Brain microvascular endothelial cell (primary cell): ENCODE results near the gene DSTN.

Experiments used
- DNase-seq: peaks from one replicate; pipeline ENCODE4 v3.0.0-alpha.2; 2020
- H3K27ac ChIP-seq: fragments of 250-450 bp; sonication (Bioruptor Pico); 2 replicates; pipeline ENCODE4 v1.5.1; 2020; ENCODE audit warnings: mild to moderate bottlenecking, moderate library complexity
- H3K27me3 ChIP-seq: fragments of 250-450 bp; sonication (Bioruptor Pico); replicated peaks from 2 replicates; pipeline ENCODE4 v1.5.1; 2020; ENCODE audit warnings: mild to moderate bottlenecking
- H3K36me3 ChIP-seq: fragments of 250-450 bp; sonication (Bioruptor Pico); replicated peaks from 2 replicates; pipeline ENCODE4 v1.5.1; 2020; ENCODE audit warnings: mild to moderate bottlenecking
- H3K4me3 ChIP-seq: 2 replicates; pipeline ENCODE4 v1.5.1; 2011; ENCODE audit warnings: low read depth, mild to moderate bottlenecking, control low read depth, low read length, moderate library complexity
- in situ Hi-C: cut with HindIII; loops from 2 replicates; pipeline ENCODE4 v1.10.0; 2017; ENCODE audit warnings: low sequenced_read_pairs, low pct_ligation_motif_present
- TF ChIP-seq, protein P1 (sequence below): IDR thresholded peaks from 2 replicates; pipeline ENCODE4 v1.5.1; 2011; ENCODE audit warnings: low read depth, mild to moderate bottlenecking, moderate library complexity, low read length, control low read depth, inconsistent platforms; ENCODE audit errors: missing control alignments

Gene DSTN

DNA sequence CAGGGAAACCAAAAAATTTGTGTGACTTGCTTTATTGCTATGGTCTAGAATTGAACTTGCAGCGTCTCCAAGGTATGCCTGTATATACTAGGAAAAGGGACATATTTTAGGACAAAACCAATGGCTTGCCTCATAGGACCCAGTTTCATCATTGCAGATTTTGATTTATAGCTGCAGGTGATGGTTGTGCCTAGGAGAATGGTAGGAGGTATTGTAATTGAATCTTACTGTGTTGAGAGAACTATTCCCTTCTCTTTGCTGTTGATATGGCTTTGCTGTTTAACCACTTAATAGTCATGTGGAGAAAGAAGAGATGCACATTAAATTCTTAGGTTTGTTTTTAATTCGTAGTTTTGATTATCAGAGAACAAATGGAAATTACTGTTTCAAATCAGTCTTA lies 16.4 kb downstream of the DSTN start:
- TF ChIP-seq, protein P1, sequence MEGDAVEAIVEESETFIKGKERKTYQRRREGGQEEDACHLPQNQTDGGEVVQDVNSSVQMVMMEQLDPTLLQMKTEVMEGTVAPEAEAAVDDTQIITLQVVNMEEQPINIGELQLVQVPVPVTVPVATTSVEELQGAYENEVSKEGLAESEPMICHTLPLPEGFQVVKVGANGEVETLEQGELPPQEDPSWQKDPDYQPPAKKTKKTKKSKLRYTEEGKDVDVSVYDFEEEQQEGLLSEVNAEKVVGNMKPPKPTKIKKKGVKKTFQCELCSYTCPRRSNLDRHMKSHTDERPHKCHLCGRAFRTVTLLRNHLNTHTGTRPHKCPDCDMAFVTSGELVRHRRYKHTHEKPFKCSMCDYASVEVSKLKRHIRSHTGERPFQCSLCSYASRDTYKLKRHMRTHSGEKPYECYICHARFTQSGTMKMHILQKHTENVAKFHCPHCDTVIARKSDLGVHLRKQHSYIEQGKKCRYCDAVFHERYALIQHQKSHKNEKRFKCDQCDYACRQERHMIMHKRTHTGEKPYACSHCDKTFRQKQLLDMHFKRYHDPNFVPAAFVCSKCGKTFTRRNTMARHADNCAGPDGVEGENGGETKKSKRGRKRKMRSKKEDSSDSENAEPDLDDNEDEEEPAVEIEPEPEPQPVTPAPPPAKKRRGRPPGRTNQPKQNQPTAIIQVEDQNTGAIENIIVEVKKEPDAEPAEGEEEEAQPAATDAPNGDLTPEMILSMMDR, result no peak
- no peaks in the 10 kb centered on the region for H3K27me3 ChIP-seq
- DNase-seq, result no peak
- in situ Hi-C loops, result no loop called here
- peaks cover 4% of the 10 kb centered on the region for H3K36me3 ChIP-seq
- H3K27ac ChIP-seq, result no peak overlapping the region
- H3K4me3 ChIP-seq, result no peak overlapping the region

DNA sequence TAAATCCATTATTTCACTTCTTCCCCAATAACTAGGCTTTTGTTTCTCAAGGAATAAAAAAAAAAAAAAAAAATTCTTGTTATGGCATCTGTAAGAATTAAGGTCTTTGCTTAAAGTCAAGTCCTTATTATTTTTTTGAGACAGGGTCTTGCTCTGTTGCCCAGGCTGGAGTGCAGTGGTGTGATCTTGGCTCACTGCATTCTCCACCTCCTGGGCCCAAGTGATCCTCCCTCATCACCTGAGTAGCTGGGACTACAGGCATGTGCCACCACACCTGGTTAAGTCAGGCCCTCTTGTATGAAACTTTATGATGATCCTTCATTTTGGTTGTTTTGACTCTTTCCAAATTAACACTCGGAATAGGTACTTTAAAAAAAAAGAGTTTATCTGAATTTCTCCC lies 17.3 kb downstream of the DSTN start:
- H3K36me3 ChIP-seq, result peaks cover 9% of the 10 kb centered on the region
- no peak overlapping the region for H3K4me3 ChIP-seq
- in situ Hi-C loops, result no loop called here
- H3K27ac ChIP-seq, result no peak overlapping the region
- no peak for DNase-seq
- TF ChIP-seq, protein P1, result no peak
- no peaks in the 10 kb centered on the region for H3K27me3 ChIP-seq

DNA sequence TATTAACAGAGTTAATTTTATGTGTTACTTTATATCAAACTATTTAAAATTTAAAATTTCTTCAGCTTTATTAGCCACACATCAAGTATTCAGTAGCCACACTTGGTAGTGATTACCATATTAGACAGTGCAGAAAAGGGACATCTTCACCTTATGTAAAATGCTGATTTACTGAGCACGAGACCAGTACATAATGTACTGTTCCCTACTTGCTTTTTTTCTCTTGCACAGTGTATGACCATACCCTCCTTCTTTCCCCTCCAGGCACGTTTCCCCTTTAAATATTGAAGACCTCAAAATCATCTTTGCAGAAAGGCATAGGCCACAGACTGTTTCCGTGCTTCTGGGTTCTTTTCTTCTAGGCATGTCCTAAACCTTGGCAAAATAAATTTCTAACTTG lies 17.9 kb downstream of the DSTN start:
- H3K27ac ChIP-seq, result no peak overlapping the region
- no peak for DNase-seq
- peaks cover 12% of the 10 kb centered on the region for H3K36me3 ChIP-seq
- no peaks in the 10 kb centered on the region for H3K27me3 ChIP-seq
- H3K4me3 ChIP-seq, result no peak overlapping the region
- TF ChIP-seq, protein P1, result no peak
- in situ Hi-C loops, result no loop called here

DNA sequence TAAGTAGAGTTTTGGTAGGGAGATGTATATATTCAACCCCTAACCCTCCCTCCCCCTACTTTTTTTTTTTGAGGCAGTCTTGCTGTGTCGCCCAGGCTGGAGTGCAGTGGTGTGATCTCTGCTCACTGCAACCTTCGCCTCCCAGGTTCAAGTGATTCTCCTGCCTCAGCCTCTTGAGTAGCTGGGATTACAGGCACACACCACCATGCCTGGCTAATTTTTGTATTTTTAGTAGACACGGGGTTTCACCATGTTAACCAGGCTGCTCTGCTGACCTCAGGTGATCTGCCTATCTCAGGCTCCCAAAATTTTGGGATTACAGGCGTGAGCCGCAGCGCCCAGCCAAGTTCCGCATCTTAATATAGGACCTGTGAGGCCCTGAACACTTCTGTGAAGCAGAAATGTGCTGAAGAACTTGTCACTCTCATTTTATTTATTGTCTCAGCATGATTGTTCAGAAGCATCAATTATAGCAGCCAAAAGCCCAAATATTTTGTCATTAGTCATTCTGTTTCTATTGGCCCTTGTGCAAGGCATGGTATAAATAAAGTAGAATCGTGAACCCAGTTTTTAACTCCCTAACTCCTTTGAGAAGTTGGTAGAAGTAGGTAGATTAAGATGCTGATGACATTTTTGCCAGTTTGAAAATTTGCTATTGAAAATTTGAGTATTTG lies 19.4 kb downstream of the DSTN start:
- no peaks in the 10 kb centered on the region for H3K27me3 ChIP-seq
- no peak for DNase-seq
- TF ChIP-seq, protein P1, result no peak
- in situ Hi-C loops, result no loop called here
- H3K4me3 ChIP-seq, result no peak overlapping the region
- H3K27ac ChIP-seq, result no peak overlapping the region
- H3K36me3 ChIP-seq, result peaks cover 12% of the 10 kb centered on the region

DNA sequence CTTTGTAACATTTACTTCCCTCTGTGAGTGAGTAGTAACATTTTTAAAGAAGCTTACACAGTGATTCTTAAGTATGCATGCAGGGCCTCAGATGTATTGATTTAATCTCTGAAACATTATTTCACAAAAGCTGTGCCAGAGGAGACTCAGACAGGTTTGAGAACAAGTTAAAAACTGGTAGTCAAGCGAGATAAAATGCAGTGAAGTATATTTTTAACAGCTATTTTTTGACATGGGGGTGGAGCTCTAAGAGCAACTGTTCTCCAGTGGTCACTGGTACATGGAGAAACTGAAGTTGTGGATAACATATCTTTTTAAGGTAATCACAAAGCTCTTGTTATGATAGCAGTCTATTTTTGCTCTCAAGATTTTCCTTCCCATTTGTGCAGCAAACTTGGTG lies 20.4 kb downstream of the DSTN start:
- H3K4me3 ChIP-seq, result no peak overlapping the region
- no peak for DNase-seq
- no peak overlapping the region for H3K27ac ChIP-seq
- H3K27me3 ChIP-seq, result no peaks in the 10 kb centered on the region
- peaks cover 15% of the 10 kb centered on the region for H3K36me3 ChIP-seq
- TF ChIP-seq, protein P1, result no peak
- in situ Hi-C loops, result no loop called here

DNA sequence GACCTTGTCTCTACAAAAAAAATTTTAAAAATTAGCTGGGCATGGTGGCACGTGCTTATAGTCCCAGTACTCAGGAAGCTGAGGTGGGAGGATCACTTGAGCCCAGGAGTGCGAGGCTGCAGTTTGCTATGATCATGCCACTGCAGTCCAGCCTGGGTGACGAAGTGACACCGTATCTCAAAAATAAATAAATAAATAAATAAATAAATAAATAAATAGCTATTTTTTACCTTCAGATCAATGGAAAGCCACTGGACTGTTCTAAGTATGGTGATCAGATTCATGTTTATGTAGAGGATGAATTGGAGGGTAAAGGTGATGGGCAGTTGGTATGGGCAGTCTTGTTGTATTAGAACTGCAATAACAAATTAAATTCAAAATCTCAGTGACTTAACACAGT lies 24.0 kb downstream of the DSTN start:
- in situ Hi-C loops, result no loop called here
- no peak for DNase-seq
- Histone ChIP-seq H3K27ac (no peak overlapping the region), H3K4me3 (no peak overlapping the region), H3K36me3 (peaks cover 12% of the 10 kb centered on the region), H3K27me3 (no peaks in the 10 kb centered on the region)
- TF ChIP-seq, protein P1, result no peak
